Liver (tissue), 9 donors: ENCODE results near the gene GLTPD2. TPM values are rescaled to one million over a fixed set of nuclear protein-coding genes. Genes with fewer than 3 reads are reported as not detected.

Experiments used
- DNase-seq: peaks from one replicate; pipeline ENCODE4 v3.0.0-alpha.2; 2017; ENCODE audit warnings: low spot score
- H3K27ac ChIP-seq, 2 donors: one replicate each; pipeline ENCODE4 v1.7.0; 2013; ENCODE audit warnings: inconsistent platforms in 2 of 2, low read length in 2 of 2, control low read depth in 1 of 2, low read depth in 1 of 2, mild to moderate bottlenecking in 1 of 2
- H3K27me3 ChIP-seq, 4 donors: one replicate each; pipeline versions ENCODE4 v1.6.1 to v1.7.0; 2013; ENCODE audit warnings: low read length in 3 of 4, inconsistent platforms in 1 of 4, mild to moderate bottlenecking in 1 of 4, moderate library complexity in 1 of 4; ENCODE audit not compliant: control insufficient read depth in 4 of 4, insufficient read depth in 4 of 4
- H3K36me3 ChIP-seq, 4 donors: one replicate each; pipeline versions ENCODE4 v1.6.1 to v1.7.0; 2013; ENCODE audit warnings: low read length in 3 of 4, mild to moderate bottlenecking in 3 of 4, low read depth in 1 of 4, moderate library complexity in 1 of 4; ENCODE audit not compliant: control insufficient read depth in 4 of 4, insufficient read depth in 3 of 4
- H3K4me1 ChIP-seq, 4 donors: one replicate each; pipeline versions ENCODE4 v1.6.1 to v1.7.0; 2013; ENCODE audit warnings: low read length in 3 of 4, mild to moderate bottlenecking in 3 of 4, moderate library complexity in 1 of 4; ENCODE audit not compliant: control insufficient read depth in 4 of 4, insufficient read depth in 4 of 4
- H3K4me3 ChIP-seq, 3 donors: one replicate each; pipeline versions ENCODE4 v1.6.1 to v1.7.0; 2013; ENCODE audit warnings: low read length in 3 of 3, control low read depth in 1 of 3, low read depth in 1 of 3, mild to moderate bottlenecking in 1 of 3
- H3K9ac ChIP-seq, 2 donors: one replicate each; pipeline ENCODE4 v1.7.0; 2013; ENCODE audit warnings: low read length in 2 of 2, mild to moderate bottlenecking in 2 of 2, moderate library complexity in 2 of 2, control low read depth in 1 of 2, low read depth in 1 of 2
- H3K9me3 ChIP-seq, 4 donors: one replicate each; pipeline versions ENCODE4 v1.6.1 to v1.7.0; 2013; ENCODE audit warnings: low read length in 3 of 4; ENCODE audit not compliant: control insufficient read depth in 4 of 4
- FOXA2 ChIP-seq: IDR thresholded peaks from 2 replicates; pipeline ENCODE4 v1.6.1; 2016; ENCODE audit warnings: antibody characterized with exemption
- GABPA ChIP-seq, 2 donors: IDR thresholded peaks in 1 of 2; conservative IDR thresholded peaks in 1 of 2; 2 replicates each; pipeline ENCODE4 v1.6.1; 2016; ENCODE audit warnings: antibody characterized with exemption in 2 of 2, mild to moderate bottlenecking in 1 of 2, moderate library complexity in 1 of 2
- NR2F2 ChIP-seq: IDR thresholded peaks from 2 replicates; pipeline ENCODE4 v1.6.1; 2016; ENCODE audit warnings: antibody characterized with exemption
- RAD21 ChIP-seq, 2 donors: IDR thresholded peaks; 2 replicates each; pipeline ENCODE4 v1.6.1; 2016; ENCODE audit warnings: antibody characterized with exemption in 2 of 2, mild to moderate bottlenecking in 2 of 2
- RXRA ChIP-seq, 2 donors: IDR thresholded peaks; 2 replicates each; pipeline ENCODE4 v1.6.1; 2017 to 2018; ENCODE audit warnings: antibody characterized with exemption in 2 of 2, mild to moderate bottlenecking in 1 of 2
- TAF1 ChIP-seq: conservative IDR thresholded peaks from 2 replicates; pipeline ENCODE4 v1.6.1; 2016; ENCODE audit warnings: antibody characterized with exemption, mild to moderate bottlenecking
- WGBS: extraction: QIAGEN DNeasy Blood & Tissue Kit; methylation state at CpG from one replicate; pipeline ENCODE4 v1.1.7; 2013; 5-methylcytosine and 5-hydroxymethylcytosine counted together
- polyA plus RNA-seq, 2 donors: library from polyadenylated mRNA; stranded (reverse) in 1 of 2; unstranded in 1 of 2; fragments of 200-250 nt in 1 of 2; fragments of >200 nt in 1 of 2; fragmentation: Nextera tagmentation in 1 of 2; extraction: Ambion mirVana in 1 of 2; gene quantifications; one replicate each; pipeline versions ENCODE4 v1.2.1 to v1.2.3, GENCODE V29; 2013 to 2015
- total RNA-seq, 2 donors: library from RNA; depleted of rRNA; stranded (reverse); fragments of >200 nt; gene quantifications; one replicate each; pipeline ENCODE4 v1.2.3, GENCODE V29; 2014
- TF ChIP-seq, protein P1 (sequence below): IDR thresholded peaks from 2 replicates; pipeline ENCODE4 v1.6.1; 2016; ENCODE audit warnings: antibody characterized with exemption
- TF ChIP-seq, protein P2 (sequence below): fragments of 150-350 bp; IDR thresholded peaks from 2 replicates; pipeline ENCODE4 v1.5.1; 2017; ENCODE audit warnings: improper control_type of control experiment, low read depth, low read length; ENCODE audit not compliant: missing input control
- TF ChIP-seq, protein P3 (sequence below): IDR thresholded peaks from 2 replicates; pipeline ENCODE4 v1.6.1; 2016; ENCODE audit warnings: antibody characterized with exemption
- donor health status: healthy.
- donor health status: healthy.
- donor health status: healthy.
- donor health status: healthy.
- donor health status: healthy.

GLTPD2 gene
- total and polyA plus RNA-seq, 4 donors, result 15.1 to 63.2 (median 25.7) TPM

DNA sequence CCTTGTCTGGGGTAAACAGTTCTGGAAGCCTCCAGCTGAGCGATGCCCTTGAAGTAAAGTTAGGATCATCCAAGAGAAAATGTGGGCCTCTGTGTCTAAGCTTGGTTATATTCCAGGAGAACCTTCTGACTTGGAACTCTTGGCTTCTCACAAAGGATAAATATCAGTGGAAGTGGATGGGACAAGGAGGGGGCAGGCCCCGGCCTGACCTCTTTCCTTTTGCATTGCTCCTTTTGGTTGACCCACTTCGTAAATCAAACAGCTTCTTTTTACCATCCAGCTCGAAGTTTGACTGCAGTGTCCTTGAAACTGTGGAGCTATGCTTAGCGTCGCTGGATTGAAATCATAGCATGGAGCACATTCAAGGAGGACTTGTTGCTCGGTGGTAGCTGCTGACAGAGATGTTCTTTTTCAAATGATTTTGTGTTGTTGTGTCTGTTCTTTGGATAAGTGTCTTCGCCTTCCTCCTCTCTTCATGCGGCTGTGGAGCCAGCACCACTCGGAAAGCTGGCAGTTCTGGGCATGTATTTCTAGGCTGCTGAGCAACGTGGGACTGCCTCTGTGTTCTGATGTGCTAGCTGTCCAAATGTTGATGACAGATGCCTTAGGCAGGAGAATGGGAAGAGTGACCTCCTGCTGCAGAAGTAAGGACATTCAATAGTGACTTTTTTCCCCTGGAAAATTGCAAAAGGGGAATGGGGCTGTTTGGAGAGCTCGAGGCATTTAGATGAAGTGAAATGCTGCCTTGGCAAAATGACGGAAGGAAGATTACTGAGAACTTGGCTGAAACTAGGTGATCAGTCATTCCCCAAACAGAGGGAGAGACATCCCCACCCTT, 48.9 kb downstream of the GLTPD2 start (continued):
- TF ChIP-seq, protein P1, sequence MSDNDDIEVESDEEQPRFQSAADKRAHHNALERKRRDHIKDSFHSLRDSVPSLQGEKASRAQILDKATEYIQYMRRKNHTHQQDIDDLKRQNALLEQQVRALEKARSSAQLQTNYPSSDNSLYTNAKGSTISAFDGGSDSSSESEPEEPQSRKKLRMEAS, result no peak
- TF ChIP-seq GABPA (IDR thresholded peaks at IDR 0.05 in 1 of 2, conservative IDR thresholded peaks at IDR 0.05 in 1 of 2) (no peak), RAD21 (IDR thresholded peaks at IDR 0.05) (no peak), FOXA2 (no peak)
- TF ChIP-seq, protein P2, sequence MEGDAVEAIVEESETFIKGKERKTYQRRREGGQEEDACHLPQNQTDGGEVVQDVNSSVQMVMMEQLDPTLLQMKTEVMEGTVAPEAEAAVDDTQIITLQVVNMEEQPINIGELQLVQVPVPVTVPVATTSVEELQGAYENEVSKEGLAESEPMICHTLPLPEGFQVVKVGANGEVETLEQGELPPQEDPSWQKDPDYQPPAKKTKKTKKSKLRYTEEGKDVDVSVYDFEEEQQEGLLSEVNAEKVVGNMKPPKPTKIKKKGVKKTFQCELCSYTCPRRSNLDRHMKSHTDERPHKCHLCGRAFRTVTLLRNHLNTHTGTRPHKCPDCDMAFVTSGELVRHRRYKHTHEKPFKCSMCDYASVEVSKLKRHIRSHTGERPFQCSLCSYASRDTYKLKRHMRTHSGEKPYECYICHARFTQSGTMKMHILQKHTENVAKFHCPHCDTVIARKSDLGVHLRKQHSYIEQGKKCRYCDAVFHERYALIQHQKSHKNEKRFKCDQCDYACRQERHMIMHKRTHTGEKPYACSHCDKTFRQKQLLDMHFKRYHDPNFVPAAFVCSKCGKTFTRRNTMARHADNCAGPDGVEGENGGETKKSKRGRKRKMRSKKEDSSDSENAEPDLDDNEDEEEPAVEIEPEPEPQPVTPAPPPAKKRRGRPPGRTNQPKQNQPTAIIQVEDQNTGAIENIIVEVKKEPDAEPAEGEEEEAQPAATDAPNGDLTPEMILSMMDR, result no peak

GRCh38 chr17:4838309-4838785, 49.6 kb downstream of the GLTPD2 start:
- H3K36me3 ChIP-seq, result no peaks in the 10 kb centered on the region
- TF ChIP-seq, protein P3, sequence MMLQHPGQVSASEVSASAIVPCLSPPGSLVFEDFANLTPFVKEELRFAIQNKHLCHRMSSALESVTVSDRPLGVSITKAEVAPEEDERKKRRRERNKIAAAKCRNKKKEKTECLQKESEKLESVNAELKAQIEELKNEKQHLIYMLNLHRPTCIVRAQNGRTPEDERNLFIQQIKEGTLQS, result no peak
- no peak for TF ChIP-seq GABPA (IDR thresholded peaks at IDR 0.05 in 1 of 2, conservative IDR thresholded peaks at IDR 0.05 in 1 of 2)
- no peak for TF ChIP-seq FOXA2
- TF ChIP-seq RAD21 (IDR thresholded peaks at IDR 0.05), result no peak
- TF ChIP-seq, protein P1, result no peak
- TF ChIP-seq NR2F2, result no peak
- no peak for TF ChIP-seq RXRA (IDR thresholded peaks at IDR 0.05)
- H3K27ac ChIP-seq, result no peak overlapping the region
- DNase-seq, result no peak
- H3K27me3 ChIP-seq, result no peaks in the 10 kb centered on the region
- 82% methylated on average over 3 of the region's 3 CpGs for WGBS
- peaks cover 12 to 37% (median 27%) of the 10 kb centered on the region in 4 donors for H3K4me1 ChIP-seq
- no peak overlapping the region for H3K9ac ChIP-seq
- H3K9me3 ChIP-seq, result no peaks in the 10 kb centered on the region
- H3K4me3 ChIP-seq, result no peak overlapping the region

DNA sequence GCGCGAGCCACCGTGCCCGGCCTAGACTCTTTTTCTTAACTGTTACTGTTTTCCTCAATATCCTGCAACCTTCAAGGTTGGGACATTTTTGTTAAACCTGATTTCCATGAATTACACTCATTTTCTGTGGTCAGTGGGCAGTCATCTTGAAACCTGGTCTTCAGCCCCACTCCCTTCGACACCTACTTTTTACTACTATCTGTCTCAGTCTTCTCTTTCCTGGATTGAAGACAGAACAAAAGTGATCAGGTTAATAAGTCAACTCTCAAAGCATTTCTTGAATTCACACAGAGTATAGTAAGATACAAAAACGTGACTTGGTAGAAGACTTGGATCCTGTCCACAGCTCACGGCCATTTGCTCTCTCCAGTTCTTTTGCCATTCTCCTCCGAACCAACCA, 50.5 kb downstream of the GLTPD2 start:
- no peaks in the 10 kb centered on the region for H3K27me3 ChIP-seq

More for the DNA sequence above, 50.5 kb downstream of the GLTPD2 start:
- Histone ChIP-seq H3K27ac (no peak overlapping the region), H3K4me3 (no peak overlapping the region), H3K9me3 (no peaks in the 10 kb centered on the region), H3K36me3 (no peaks in the 10 kb centered on the region), H3K4me1 (peaks cover 9 to 31% (median 21%) of the 10 kb centered on the region in 4 donors), H3K9ac (no peak overlapping the region)
- TF ChIP-seq RAD21 (IDR thresholded peaks at IDR 0.05) (no peak), TAF1 (no peak)
- TF ChIP-seq, protein P1, result no peak
- 92% methylated on average over 8 of the region's 8 CpGs for WGBS
- no peak for DNase-seq

Other genes starting within 250 kb of the GLTPD2 start
- 10 to 100 TPM; 20.5 to 23.3 TPM for gene MYBBP1A, start 233.6 kb upstream of the GLTPD2 start, total RNA-seq
- gene MYBBP1A, start 233.6 kb upstream of the GLTPD2 start, polyA plus RNA-seq, result 10 to 100 TPM; 12.2 to 19.6 TPM
- 1 to 10 TPM in 1 of 2 donors, under 1 TPM in 1; 0.19 to 1.1 TPM for gene GGT6, start 228.4 kb upstream of the GLTPD2 start, total RNA-seq
- gene GGT6, start 228.4 kb upstream of the GLTPD2 start, polyA plus RNA-seq, result under 1 TPM; 0.43 to 0.64 TPM
- gene SMTNL2, start 204.4 kb upstream of the GLTPD2 start, total RNA-seq, result not detected
- gene SMTNL2, start 204.4 kb upstream of the GLTPD2 start, polyA plus RNA-seq, result under 1 TPM; 0.13 to 0.29 TPM
- gene ALOX15, start 147.3 kb upstream of the GLTPD2 start, total RNA-seq, result 1 to 10 TPM in 1 of 2 donors, not detected in 1; 1.7 TPM
- under 1 TPM in 1 of 2 donors, not detected in 1; 0.03 TPM for gene ALOX15, start 147.3 kb upstream of the GLTPD2 start, polyA plus RNA-seq
- 10 to 100 TPM; 14.2 to 14.8 TPM for gene PELP1, start 84.8 kb upstream of the GLTPD2 start, total RNA-seq
- gene PELP1, start 84.8 kb upstream of the GLTPD2 start, polyA plus RNA-seq, result 10 to 100 TPM in 1 of 2 donors, 1 to 10 TPM in 1; 5.1 to 12.8 TPM
- 10 to 100 TPM; 11.8 to 14.1 TPM for gene ARRB2, start 78.3 kb upstream of the GLTPD2 start, total RNA-seq
- 10 to 100 TPM; 13.7 to 16.5 TPM for gene ARRB2, start 78.3 kb upstream of the GLTPD2 start, polyA plus RNA-seq
- 10 to 100 TPM; 11.2 to 11.5 TPM for gene MED11, start 57.5 kb upstream of the GLTPD2 start, total RNA-seq
- 10 to 100 TPM; 15.9 to 35.6 TPM for gene MED11, start 57.5 kb upstream of the GLTPD2 start, polyA plus RNA-seq
- gene ZMYND15, start 49.1 kb upstream of the GLTPD2 start, total RNA-seq, result under 1 TPM; 0.47 to 0.67 TPM
- 1 to 10 TPM in 1 of 2 donors, under 1 TPM in 1; 0.75 to 2.4 TPM for gene ZMYND15, start 49.1 kb upstream of the GLTPD2 start, polyA plus RNA-seq
- gene CXCL16, start 49.0 kb upstream of the GLTPD2 start, total RNA-seq, result 10 to 100 TPM; 10.7 to 15.3 TPM
- gene CXCL16, start 49.0 kb upstream of the GLTPD2 start, polyA plus RNA-seq, result 10 to 100 TPM; 16.9 to 41.1 TPM
- 10 to 100 TPM; 20.1 to 32.5 TPM for gene TM4SF5, start 17.1 kb upstream of the GLTPD2 start, total RNA-seq
- gene TM4SF5, start 17.1 kb upstream of the GLTPD2 start, polyA plus RNA-seq, result 100 to 1,000 TPM; 198 to 309 TPM
- gene VMO1, start 2.6 kb upstream of the GLTPD2 start, total RNA-seq, result 1 to 10 TPM; 1.7 to 1.8 TPM
- 1 to 10 TPM; 5.9 to 9.1 TPM for gene VMO1, start 2.6 kb upstream of the GLTPD2 start, polyA plus RNA-seq
- 10 to 100 TPM; 64.7 to 95.5 TPM for gene PSMB6, start 7.2 kb downstream of the GLTPD2 start, total RNA-seq
- 100 to 1,000 TPM; 155 to 219 TPM for gene PSMB6, start 7.2 kb downstream of the GLTPD2 start, polyA plus RNA-seq
- gene PLD2, start 18.2 kb downstream of the GLTPD2 start, total RNA-seq, result 10 to 100 TPM in 1 of 2 donors, 1 to 10 TPM in 1; 3.5 to 15.8 TPM
- gene PLD2, start 18.2 kb downstream of the GLTPD2 start, polyA plus RNA-seq, result 1 to 10 TPM; 5.6 to 6.0 TPM
- 10 to 100 TPM; 25.6 to 30.6 TPM for gene MINK1, start 44.4 kb downstream of the GLTPD2 start, total RNA-seq
- 10 to 100 TPM in 1 of 2 donors, 1 to 10 TPM in 1; 6.9 to 16.6 TPM for gene MINK1, start 44.4 kb downstream of the GLTPD2 start, polyA plus RNA-seq
- 1 to 10 TPM; 1.1 to 2.3 TPM for gene C17orf107, start 110.6 kb downstream of the GLTPD2 start, total RNA-seq
- gene C17orf107, start 110.6 kb downstream of the GLTPD2 start, polyA plus RNA-seq, result 1 to 10 TPM in 1 of 2 donors, under 1 TPM in 1; 0.19 to 5.9 TPM
- gene CHRNE, start 114.1 kb downstream of the GLTPD2 start, total RNA-seq, result under 1 TPM; 0.19 to 0.84 TPM
- 1 to 10 TPM in 1 of 2 donors, under 1 TPM in 1; 0.47 to 3.1 TPM for gene CHRNE, start 114.1 kb downstream of the GLTPD2 start, polyA plus RNA-seq
- gene GP1BA, start 143.3 kb downstream of the GLTPD2 start, total RNA-seq, result 1 to 10 TPM in 1 of 2 donors, not detected in 1; 2.3 TPM
- under 1 TPM; 0.03 to 0.18 TPM for gene GP1BA, start 143.3 kb downstream of the GLTPD2 start, polyA plus RNA-seq
- 10 to 100 TPM; 28.5 to 40.7 TPM for gene SLC25A11, start 151.1 kb downstream of the GLTPD2 start, total RNA-seq
- gene SLC25A11, start 151.1 kb downstream of the GLTPD2 start, polyA plus RNA-seq, result 10 to 100 TPM; 51.3 to 54.1 TPM
- 10 to 100 TPM; 15.9 to 23.4 TPM for gene RNF167, start 151.3 kb downstream of the GLTPD2 start, total RNA-seq
- gene RNF167, start 151.3 kb downstream of the GLTPD2 start, polyA plus RNA-seq, result 10 to 100 TPM; 25.4 to 72.6 TPM
- 100 to 1,000 TPM; 150 to 672 TPM for gene PFN1, start 159.6 kb downstream of the GLTPD2 start, total RNA-seq
- 100 to 1,000 TPM; 568 to 592 TPM for gene PFN1, start 159.6 kb downstream of the GLTPD2 start, polyA plus RNA-seq
- gene ENO3, start 162.2 kb downstream of the GLTPD2 start, total RNA-seq, result 10 to 100 TPM; 26.3 to 27.5 TPM
- 100 to 1,000 TPM in 1 of 2 donors, 10 to 100 TPM in 1; 34.1 to 117 TPM for gene ENO3, start 162.2 kb downstream of the GLTPD2 start, polyA plus RNA-seq
- 10 to 100 TPM; 18.6 to 19.8 TPM for gene SPAG7, start 178.9 kb downstream of the GLTPD2 start, total RNA-seq
- gene SPAG7, start 178.9 kb downstream of the GLTPD2 start, polyA plus RNA-seq, result 10 to 100 TPM; 32.1 to 66.3 TPM
- gene CAMTA2, start 198.7 kb downstream of the GLTPD2 start, total RNA-seq, result 1 to 10 TPM; 7.8 to 9.6 TPM
- gene CAMTA2, start 198.7 kb downstream of the GLTPD2 start, polyA plus RNA-seq, result 10 to 100 TPM; 14.3 to 17.6 TPM
- gene INCA1, start 208.6 kb downstream of the GLTPD2 start, total RNA-seq, result under 1 TPM; 0.28 to 0.42 TPM
- under 1 TPM; 0.68 to 0.75 TPM for gene INCA1, start 208.6 kb downstream of the GLTPD2 start, polyA plus RNA-seq
- gene KIF1C, start 209.0 kb downstream of the GLTPD2 start, total RNA-seq, result 10 to 100 TPM; 19.7 to 62.2 TPM
- 10 to 100 TPM; 10.4 to 53.8 TPM for gene KIF1C, start 209.0 kb downstream of the GLTPD2 start, polyA plus RNA-seq
- under 1 TPM in 1 of 2 donors, not detected in 1; 0.28 TPM for gene SLC52A1, start 246.5 kb downstream of the GLTPD2 start, total RNA-seq
- gene SLC52A1, start 246.5 kb downstream of the GLTPD2 start, polyA plus RNA-seq, result under 1 TPM; 0.08 to 0.11 TPM